ENCODE measurements around the gene PIP4K2C.
A peak's percentile ranks its signal among the peaks of the same experiment; 100 is the strongest.
"Not testable (repeated sequence)": the region's sequence is repeated elsewhere in the genome, so short reads cannot be mapped to it uniquely, and the experiment has no call there.

Gene PIP4K2C

DNA sequence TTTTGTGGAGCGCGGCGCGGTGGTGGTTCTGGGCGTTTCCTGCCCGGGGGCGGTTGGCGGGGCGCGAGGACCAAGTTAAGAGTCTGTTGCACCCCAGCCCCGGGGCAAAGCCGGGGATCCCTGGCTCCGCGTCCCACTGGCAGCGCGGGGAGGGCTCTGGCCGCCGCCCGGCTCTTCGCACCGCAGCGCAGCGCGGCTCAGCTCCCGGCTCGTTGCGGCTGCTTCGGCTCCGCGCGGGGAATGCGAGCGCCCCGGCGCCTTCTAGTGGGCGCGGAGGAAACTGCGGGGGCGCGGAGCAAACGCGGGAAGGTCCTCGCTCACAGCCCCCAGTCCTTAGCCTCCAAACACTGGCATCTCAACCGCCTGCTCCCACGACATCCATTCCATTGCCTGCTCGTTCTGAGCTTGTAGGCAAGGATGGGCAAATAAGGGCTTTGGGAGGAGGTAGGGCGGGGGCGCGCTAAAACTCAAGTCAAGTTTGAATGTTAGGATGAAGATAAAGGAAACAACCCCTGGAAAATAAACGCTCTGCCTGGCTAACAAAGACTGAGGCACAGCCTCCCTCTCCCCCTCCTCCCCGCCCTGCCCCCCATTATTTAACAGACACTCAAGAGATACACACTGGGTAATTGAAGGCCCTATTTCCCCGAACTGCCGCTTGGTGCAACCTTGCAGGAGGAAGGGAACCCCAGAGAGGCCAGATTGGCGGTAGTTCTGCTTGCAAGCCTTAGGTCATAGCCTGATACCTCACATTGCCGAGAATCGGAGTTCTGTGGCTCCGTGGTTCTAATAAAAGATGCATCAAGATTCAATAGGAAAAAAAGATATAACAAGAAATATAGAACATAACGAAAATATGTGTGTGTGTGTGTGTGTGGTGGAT lies 42.2 kb downstream of the PIP4K2C start, which contains the start of gene B4GALNT1:
Gene B4GALNT1, minus strand, starts transcription at position 244 of the 883 bp plus-strand sequence. CDS start 1,069 bp downstream, outside the sequence.
- peak in 3 of 4 experiments; percentile 52 to 55 (median 52) for DNase-seq (ENCODE audit: low read depth in 4 of 4, low spot score in 1 of 4)

GRCh38 chr12:57636731-57637130 lies 45.7 kb downstream of the PIP4K2C start:
- not testable (repeated sequence) for DNase-seq (ENCODE audit: low read depth in 4 of 4, low spot score in 1 of 4)

GRCh38 chr12:57637364-57637763 lies 46.4 kb downstream of the PIP4K2C start:
- DNase-seq (ENCODE audit: low read depth in 4 of 4, low spot score in 1 of 4): no peak

- no peak for DNase-seq (ENCODE audit: low read depth in 4 of 4, low spot score in 1 of 4)
These were observed 47.1 kb downstream of the PIP4K2C start for GRCh38 chr12:57638096-57638495.

GRCh38 chr12:57640175-57641042 lies 49.4 kb downstream of the PIP4K2C start:
- DNase-seq (ENCODE audit: low read depth in 4 of 4, low spot score in 1 of 4): no peak

DNA sequence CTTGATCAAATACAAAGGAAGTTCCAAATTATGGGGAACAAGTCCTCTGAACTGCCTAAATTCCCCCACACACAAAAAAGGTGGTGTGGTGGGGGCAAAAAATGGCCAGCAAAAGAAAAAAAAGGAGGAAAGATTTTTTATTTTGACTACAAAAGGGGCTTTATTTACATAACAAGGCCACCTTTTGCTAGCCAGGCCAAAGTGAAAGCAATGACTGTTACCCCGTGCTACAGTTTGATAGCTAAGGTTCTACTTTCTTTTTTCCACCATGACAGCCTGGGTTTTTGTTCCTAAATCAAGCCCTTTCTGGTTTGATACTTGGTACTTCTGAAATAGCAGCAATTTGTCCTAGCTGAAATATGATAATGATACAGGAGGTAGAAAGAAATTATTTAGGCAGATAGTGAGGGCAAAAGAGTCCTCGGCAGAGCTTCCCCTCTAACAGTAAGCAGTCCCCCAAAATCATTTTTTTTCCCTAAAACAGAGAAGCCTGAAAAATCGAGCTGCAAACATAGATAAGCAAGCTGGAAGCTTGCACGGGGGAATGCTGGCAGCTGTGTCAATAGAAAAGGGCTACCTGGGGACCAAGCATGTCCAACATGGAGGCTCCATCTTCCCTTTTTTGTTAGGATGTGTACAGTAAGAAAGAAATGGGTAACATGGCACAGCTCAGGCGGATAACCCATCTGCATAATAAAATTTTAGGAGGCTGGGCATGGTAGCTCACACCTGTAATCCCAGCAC lies 50.9 kb downstream of the PIP4K2C start:
- DNase-seq (ENCODE audit: low read depth in 4 of 4, low spot score in 1 of 4): no peak

GRCh38 chr12:57645990-57646658 lies 55.1 kb downstream of the PIP4K2C start:
- DNase-seq (ENCODE audit: low read depth in 4 of 4, low spot score in 1 of 4): not testable (repeated sequence)

DNA sequence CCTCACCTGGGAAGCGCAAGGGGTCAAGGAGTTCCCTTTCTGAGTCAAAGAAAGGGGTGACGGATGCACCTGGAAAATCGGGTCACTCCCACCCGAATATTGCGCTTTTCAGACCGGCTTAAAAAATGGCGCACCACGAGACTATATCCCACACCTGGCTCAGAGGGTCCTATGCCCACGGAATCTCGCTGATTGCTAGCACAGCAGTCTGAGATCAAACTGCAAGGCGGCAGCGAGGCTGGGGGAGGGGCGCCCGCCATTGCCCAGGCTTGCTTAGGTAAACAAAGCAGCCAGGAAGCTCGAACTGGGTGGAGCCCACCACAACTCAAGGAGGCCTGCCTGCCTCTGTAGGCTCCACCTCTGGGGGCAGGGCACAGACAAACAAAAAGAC lies 55.7 kb downstream of the PIP4K2C start:
- DNase-seq (ENCODE audit: low read depth in 4 of 4, low spot score in 1 of 4): not testable (repeated sequence)

Data from stimulated activated CD4-positive, alpha-beta T cell treated with anti-CD3 and anti-CD28 coated beads, Interleukin-1b, Interleukin-23, amount 100 ng/mL, for 24 hours (primary cell).